ENCODE data around the gene RMND5B.
"Not testable (repeated sequence)": the region's sequence is repeated elsewhere in the genome, so short reads cannot be mapped to it uniquely, and the experiment has no call there.

Gene RMND5B

DNA sequence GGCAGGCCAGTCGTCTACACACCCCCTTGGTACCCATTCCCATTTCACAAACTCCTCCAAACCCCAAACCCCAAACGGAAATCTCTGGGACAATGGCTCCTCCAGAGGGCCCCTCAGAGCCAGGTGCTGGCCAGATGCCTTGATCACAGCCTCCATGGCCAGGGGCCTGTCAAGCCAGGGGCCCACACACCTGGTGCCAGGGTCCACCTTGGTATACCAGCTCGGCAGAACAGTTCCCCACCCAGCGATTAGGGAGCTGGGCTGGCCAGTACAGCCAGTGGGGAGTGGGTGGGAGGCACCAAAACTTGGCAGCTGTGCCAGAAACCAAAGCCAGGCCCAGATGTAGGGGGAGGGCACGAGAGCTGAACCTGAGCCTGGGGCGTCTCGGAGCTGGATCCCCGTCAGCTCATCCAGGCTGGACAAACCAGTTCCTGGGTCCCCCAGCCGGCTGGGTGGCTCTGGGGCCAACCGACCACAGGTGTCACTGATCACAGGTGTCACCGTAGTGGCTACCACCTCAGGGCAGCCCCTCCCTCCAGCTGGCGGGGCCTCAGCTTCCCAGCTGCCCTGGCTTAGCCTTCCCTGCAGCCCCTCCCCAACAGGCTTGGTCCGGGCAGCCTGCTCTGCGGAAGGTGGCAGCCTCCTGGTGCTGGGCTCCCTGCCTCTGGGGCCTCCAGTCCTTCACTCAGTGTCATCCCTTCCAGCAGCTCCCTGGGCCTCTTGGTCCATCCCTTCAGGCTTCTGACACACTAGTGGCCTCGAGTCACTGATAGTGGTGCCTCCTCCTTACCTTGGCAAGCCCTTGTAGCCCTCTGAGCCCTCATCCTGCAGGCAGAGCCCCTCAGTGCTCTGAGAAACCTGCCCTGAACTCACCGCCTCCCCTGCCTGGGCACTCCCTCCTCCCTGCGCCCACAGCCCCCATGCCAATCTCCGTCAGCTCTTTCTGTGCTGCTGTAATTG is 6.6 kb upstream of the RMND5B start:
- DNase-seq (ENCODE audit: low read depth) = no peak
- H3K4me3 ChIP-seq (ENCODE audit: low read depth, low read length) = no peak overlapping the region
- TF ChIP-seq, protein P1, sequence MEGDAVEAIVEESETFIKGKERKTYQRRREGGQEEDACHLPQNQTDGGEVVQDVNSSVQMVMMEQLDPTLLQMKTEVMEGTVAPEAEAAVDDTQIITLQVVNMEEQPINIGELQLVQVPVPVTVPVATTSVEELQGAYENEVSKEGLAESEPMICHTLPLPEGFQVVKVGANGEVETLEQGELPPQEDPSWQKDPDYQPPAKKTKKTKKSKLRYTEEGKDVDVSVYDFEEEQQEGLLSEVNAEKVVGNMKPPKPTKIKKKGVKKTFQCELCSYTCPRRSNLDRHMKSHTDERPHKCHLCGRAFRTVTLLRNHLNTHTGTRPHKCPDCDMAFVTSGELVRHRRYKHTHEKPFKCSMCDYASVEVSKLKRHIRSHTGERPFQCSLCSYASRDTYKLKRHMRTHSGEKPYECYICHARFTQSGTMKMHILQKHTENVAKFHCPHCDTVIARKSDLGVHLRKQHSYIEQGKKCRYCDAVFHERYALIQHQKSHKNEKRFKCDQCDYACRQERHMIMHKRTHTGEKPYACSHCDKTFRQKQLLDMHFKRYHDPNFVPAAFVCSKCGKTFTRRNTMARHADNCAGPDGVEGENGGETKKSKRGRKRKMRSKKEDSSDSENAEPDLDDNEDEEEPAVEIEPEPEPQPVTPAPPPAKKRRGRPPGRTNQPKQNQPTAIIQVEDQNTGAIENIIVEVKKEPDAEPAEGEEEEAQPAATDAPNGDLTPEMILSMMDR (IDR thresholded peaks at IDR 0.05; ENCODE audit: low read depth, low read length, missing control alignments) = no peak

GRCh38 chr5:178125253-178125906 is 5.4 kb upstream of the RMND5B start:
- DNase-seq (ENCODE audit: low read depth) = no peak
- H3K4me3 ChIP-seq (ENCODE audit: low read depth, low read length) = no peak overlapping the region
- TF ChIP-seq, protein P1 (IDR thresholded peaks at IDR 0.05; ENCODE audit: low read depth, low read length, missing control alignments) = no peak

GRCh38 chr5:178126556-178126955 is 4.3 kb upstream of the RMND5B start:
- no peak for DNase-seq (ENCODE audit: low read depth)
- H3K4me3 ChIP-seq (ENCODE audit: low read depth, low read length) = no peak overlapping the region
- TF ChIP-seq, protein P1 (IDR thresholded peaks at IDR 0.05; ENCODE audit: low read depth, low read length, missing control alignments) = no peak

DNA sequence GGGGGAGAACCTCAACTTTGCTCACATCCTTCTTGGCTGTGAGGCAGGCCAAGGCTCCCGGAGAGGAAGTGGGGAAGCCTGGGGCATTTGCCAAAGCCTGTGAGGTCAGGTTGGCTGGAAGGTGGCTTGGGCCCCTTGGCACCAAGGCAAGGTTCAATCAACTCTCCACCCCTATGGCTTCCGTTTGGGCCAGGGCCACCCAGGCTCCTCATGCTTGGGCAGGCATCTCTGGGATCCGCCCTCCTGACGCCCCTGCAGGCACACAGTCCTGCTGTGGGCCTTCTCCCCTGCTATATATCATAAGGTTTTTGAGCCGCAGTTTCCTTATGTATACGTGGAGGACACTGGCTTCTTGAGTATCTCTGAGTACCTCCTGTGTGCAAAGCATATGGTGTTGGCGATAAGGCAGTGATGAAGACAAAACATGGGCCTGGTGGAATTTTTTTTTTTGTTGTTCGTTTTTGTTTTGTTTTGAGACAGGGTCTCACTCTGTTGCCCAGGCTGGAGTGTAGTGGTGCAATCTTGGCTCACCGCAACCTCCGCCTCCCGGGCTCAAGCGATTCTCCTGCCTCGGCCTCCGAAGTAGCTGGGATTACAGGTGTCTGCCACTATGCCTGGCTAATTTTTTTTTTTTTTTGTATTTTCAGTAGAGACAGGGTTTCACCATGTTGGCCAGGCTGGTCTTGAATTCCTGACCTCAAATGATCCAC is 3.4 kb upstream of the RMND5B start:
- DNase-seq (ENCODE audit: low read depth); H3K4me3 ChIP-seq (ENCODE audit: low read depth, low read length): not testable (repeated sequence)

GRCh38 chr5:178129296-178129695 is 1.5 kb upstream of the RMND5B start:
- DNase-seq (ENCODE audit: low read depth) = no peak
- TF ChIP-seq, protein P1 (IDR thresholded peaks at IDR 0.05; ENCODE audit: low read depth, low read length, missing control alignments) = no peak
- H3K4me3 ChIP-seq (ENCODE audit: low read depth, low read length) = no peak overlapping the region

DNA sequence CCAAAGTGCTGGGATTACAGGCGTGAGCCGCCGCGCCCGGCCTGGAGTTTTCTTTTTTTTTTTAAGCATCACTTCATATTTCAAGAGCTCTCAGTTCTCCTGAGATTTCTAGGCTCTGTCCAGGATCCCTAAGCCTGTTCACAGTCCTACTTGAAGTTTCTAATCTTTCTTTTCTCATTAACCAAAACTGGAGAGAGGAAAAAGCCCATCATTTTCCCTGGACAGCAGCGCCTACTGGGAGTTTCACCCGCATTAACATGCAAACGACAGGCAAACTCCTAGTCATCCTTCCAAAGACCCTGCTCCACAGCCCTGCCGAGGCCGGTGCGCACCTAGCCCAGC is 609 bp upstream of the RMND5B start:
- H3K4me3 ChIP-seq (ENCODE audit: low read depth, low read length) = peak overlapping the region; percentile 97
- DNase-seq (ENCODE audit: low read depth) = not testable (repeated sequence)

GRCh38 chr5:178131446-178131996 is 707 bp downstream of the RMND5B start:
- peak overlapping the region; percentile 97 for H3K4me3 ChIP-seq (ENCODE audit: low read depth, low read length)

More at GRCh38 chr5:178131446-178131996, 707 bp downstream of the RMND5B start:
- TF ChIP-seq, protein P1 (IDR thresholded peaks at IDR 0.05; ENCODE audit: low read depth, low read length, missing control alignments) = no peak
- no peak for DNase-seq (ENCODE audit: low read depth)

Data from GM12864 (cell line).